Superior temporal gyrus (tissue), 1 donor: ENCODE measurements around the gene KIAA1755.

ENCODE experiments used
- DNase-seq: peaks from one replicate; pipeline ENCODE4 v3.0.0-alpha.2; 2016; ENCODE audit errors: extremely low spot score

Gene KIAA1755

DNA sequence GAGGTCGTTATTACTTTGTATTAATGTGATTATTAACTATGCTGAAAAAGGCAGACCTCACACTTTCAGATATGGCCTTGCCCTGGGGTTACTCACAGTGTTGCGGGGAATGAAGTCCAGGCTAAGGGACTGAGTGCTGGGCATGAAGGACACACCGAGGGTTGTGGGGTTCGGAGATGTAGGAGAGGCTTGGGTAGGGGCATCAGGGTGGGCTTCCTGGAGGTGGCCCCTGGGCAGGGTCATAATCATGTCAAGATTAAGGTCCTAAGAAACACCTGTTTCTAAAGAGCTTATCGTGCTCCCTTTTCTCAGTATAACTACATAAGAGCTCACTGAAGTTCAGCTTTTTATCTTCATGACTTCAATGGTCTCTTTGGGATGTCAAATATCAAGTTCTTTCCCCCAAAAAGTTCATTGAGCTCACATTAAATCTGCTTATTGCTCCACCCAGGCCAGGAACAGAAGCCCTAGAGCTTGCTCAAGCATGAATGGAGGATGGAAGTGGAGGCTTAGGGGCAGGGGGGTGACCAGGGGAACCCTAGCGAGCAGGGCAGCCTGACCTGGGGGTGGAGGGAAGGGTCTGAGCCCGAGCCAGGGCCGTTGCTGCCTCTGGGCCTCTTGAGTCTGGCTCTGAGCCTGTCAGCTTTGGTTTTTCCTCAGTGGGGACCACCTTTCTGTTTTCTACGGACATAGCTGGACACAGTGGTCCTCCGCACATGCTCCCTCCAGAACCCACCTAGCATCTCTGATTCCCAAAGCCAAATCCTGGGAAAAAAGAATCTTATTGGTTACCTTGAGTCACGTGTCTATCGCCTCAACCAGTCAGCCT, 58.2 kb downstream of the KIAA1755 start:
- no peak for DNase-seq

DNA sequence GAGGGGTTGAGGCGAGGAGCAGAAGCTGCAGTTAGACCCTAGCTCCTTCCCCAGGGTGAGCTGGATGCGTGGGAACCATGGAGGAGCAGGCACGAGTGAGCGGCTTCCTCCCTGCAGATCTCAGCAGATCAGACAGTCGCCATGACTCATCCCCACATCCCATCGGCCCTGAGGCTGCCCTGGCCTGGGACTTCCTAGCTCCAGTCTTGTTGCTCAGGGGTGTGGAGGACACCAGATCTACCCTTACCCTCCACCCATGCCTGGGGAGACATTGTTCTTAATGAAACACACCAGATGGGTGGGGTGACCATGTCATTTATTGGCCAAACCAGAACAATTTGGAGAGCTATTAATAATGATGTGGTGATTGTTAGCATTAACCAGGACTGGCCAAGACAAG, 59.2 kb downstream of the KIAA1755 start:
- DNase-seq: no peak

DNA sequence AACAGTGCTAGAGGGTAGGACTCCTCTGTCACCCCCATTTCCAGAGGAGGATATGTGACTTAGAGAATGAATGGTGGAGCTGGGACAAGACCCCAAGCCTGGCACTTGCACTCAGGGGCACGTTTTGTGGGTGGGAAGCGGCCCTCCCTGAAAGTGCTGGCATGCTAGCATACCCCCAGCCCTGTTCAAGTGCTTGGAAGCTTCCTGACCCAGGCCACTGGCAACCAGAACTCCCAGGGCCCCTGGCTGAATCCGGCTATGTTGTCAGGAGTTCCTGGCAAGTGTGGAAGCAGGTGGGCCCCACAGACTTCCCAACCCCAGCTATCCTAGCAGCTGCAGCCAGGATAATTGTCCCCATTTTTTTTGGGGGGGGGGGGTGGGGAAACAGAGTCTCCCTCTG, 59.9 kb downstream of the KIAA1755 start:
- DNase-seq: no peak

DNA sequence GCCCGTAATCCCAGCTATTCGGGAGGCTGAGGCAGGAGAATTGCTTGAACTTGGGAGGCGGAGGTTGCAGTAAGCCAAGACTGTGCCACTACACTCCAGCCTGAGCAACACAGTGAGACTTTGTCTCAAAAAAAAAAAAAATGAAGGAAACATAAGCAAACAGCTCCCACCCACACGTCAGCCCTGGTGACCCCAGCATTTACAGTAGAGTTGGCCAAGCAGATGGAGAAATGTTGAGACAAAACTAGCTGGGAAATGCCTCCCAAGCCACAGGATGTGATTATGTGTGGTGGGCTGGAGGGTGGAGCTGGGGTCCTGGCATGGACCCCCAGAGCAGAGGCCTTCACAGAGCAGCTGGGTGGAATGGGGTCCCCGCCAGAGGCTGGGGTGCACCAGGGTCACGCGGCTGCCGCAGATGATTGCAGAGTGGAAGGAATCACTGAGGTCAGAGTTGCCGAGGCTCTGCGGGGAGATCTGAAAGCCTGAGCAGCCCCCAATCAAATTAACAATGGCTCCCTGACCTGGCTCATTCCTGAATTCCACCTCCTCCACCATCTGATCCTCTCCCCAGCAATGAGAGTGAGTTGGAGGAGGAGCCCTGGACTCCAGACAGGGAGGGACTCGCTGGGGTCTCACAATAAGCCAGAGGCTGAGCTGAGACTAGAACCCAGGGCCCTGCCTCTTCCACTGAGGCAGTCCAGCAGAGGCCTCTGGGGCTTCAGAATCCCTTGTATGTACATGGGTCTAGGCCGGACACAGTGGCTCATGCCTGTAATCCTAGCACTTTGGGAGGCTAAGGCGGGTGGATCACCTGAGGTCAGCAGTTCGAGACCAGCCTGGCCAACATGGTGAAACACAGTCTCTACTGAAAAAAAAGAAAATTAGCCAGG, 60.8 kb downstream of the KIAA1755 start:
- DNase-seq: no peak

DNA sequence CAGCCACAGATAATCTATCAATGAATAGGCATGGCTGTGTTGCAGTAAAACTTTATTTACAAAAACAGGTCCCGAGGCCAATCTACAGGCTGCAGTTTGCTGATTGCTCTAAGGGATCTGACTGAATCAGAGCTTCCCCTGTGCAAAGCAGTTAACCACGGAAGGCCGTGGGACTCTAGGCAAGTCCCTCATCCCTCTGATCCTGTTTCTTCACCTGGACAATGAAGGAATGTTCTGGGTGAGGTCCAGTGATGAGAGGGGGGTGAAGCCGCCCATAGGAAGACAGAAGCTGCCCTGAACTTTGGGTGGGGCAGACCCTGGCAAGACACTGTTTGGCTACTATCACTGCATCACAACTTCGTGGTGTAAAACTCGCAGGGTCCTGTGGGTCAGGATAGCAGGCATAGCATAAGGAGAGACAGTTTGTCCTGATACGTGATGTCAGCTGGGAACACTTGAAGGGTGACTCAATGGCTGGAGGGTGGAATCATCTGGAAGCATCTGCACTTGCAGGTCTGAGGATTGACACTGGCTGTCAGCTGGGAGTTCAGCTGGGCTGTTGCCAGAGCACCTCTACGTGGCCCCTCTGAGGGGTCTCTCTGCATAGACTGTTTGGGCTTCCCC, 62.2 kb downstream of the KIAA1755 start:
- no peak for DNase-seq

DNA sequence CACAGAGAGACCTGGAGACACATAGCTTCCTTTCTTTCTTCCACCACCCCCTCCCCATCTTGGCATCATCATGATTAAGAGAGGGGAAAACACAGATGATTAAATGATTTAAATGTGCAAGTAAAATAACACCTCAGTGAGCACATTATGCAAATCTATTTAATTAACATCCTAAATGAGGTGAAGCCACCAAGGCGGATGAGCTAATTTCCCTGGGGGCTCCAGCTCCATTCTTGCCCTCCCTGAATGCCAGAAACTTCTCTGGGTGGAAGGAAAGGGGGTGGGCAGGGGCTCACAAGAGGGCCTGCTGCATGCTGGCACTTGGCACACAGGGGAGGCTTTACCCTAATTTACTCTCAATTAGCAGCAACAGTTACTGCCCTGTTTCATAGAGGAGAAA, 62.9 kb downstream of the KIAA1755 start:
- DNase-seq: no peak

DNA sequence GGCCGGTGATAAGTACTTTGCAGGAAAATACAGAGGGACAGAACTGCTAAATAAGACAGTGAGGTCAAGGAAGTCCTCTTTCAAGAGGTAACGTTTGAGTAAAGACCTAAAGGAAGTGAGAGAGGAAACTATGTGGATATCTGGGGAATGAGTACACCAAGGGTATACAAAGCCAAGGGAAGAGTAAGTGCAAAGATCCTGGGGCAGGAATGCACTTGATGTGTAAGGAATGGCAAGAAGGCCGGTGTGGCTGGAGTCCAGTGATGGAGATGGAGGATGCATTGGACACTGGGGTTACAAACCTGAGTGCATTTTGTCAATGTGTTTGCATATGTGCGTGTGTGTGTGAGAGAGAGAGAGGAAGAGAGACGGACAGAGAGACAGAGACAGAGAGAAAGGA, 63.3 kb downstream of the KIAA1755 start:
- no peak for DNase-seq

DNA sequence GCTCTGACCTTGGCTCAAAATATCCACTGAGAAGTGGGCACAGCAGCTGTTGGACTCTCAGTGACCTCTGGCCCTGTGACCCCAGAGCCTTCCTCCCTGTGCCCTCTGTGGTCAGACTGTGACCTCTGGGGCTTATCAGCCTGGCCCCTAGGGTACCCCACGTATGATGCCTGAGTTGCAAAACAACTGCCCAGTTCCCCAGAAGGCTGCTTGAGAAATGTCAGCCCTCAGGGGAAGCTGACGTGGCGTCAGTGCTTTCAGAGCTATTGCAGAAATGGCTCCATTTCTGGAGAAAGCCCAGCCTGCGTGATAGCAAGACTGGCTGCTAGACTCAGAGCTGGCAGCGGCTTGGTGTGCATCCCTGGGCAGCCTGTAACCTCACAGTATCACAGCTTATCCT, 63.9 kb downstream of the KIAA1755 start:
- no peak for DNase-seq

DNA sequence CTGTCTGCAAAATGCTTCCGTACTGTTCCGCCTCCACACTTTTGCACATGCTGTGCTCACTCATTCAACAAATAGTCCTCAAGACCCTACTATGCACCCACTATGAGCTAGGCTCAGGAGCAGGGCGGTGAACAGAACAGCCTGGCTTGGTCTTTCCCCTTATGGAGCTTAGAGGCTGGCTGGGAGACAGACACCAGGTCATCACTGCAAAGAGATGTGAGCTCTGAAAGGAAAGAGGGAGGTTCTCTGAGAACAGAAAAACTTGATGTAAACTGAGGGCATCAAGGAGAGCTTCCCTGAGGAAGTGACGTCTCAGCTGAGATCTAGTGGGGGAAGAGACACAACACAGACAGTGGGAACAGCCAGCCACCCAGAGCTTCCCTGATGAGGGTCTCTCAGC, 64.5 kb downstream of the KIAA1755 start:
- DNase-seq: no peak

DNA sequence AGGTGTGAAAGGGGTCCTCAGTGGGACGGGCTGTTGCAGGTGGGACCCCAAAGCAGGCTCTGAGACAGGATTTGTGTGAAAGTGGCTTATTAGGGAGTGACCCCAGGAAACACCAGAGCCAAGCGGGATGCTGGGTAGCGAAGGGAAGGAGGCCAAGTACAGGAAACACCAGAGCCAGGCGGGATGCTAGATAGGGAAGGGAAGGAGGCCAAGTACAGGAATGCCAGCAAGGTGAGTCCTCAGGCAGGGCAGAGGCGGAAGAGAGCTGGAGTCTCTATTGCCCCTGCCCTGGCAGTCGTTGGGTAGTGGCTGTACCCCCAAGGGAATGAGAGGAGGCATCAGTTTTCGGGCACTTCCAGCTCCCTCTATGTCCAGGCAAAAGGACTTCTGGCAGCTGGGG, 65.0 kb downstream of the KIAA1755 start:
- no peak for DNase-seq

DNA sequence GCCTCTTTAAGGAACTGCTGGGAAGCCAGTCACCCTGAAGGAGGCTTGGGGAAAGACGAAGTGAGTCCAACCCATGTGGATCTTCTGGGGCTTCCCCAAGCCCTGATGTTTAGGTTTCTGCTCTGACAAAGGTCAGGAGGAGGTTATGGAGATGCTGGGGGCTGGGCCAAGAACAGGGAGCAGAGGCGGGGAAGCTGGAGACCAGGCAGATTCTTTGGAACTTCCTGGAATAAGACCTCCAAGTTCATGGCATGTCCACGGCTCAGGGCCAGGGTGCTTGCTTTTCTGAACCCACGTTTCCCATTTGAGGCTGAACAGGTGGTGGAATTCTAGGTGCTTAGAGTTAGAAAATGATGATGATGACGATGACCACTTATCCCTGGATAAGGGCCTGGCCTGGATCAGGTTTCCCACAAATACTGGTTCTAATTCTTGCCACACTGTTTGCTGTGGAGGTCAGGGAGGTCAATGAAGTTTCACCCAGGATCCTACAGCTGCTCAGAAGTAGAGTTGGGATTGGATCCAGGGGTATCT, 65.5 kb downstream of the KIAA1755 start:
- no peak for DNase-seq

DNA sequence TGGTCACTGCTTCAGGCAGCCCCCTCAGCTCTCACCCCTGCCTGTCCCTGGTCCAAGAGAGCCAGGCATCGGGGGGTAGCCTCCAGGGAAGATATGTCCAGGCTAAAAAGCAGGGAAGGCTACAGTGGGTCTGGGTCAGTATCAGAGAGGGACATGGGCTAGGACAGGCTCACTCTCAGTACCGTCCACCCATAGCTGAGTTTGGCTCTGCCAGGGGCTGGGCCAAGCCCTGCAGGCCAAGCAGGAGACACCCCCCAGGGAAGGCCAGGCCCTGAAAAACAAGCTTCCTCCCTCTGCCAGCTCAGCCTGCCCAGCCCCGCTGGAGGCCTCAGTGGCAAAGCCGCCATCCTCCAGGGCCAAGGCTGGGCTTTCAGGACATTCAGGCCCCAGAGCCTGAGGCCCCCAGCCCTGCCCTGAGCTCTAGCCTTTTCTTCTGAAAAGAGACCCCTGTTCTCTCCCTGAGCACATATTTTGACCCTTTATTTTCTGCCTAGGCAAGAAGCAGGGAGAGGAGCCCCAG, 66.9 kb downstream of the KIAA1755 start:
- no peak for DNase-seq

DNA sequence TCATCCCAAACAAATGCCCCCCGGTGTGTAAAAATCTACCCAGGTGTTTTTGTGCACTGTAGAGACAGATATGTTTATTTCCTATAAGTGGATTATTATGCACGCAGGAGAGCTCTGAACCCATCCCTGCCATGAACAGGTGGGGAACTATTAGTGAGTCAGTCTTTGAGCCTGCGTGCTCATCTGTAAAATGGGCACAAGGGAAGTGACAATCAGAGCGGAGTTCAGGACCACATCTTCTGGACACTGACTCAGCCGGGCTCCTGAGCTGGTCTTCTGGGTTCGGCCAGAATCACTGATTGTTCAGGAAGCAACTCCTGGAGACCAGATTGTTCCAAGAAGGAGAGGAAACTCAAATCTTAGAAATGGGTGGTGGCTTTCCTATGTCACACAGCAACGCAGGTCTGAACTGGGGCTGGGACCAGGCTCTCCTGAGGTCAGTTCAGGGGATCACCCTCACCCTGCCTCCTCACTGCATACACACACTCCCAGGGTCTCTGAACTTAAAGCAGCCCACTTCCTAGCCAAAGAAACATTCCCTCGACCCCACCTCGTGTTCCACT, 68.1 kb downstream of the KIAA1755 start:
- DNase-seq: no peak

DNA sequence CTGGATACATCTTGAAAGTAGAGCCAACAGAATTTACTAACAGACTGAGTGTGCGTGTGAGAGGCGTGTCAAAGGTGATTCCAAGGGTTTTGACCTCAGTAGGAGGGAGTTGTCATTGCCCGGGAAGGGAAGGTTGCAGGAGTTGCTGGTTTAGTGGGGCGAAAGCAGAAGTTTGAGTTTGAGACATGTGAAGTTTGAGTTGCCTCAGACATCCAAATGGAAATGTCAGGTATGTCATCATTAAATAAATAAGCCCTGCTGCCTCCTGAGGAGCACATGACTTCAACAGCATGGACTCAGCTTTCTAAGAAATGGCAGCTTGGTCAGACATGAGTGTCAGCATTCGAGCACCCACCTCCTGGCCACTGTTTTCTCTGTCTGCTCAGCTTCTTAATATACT, 68.9 kb downstream of the KIAA1755 start:
- no peak for DNase-seq

DNA sequence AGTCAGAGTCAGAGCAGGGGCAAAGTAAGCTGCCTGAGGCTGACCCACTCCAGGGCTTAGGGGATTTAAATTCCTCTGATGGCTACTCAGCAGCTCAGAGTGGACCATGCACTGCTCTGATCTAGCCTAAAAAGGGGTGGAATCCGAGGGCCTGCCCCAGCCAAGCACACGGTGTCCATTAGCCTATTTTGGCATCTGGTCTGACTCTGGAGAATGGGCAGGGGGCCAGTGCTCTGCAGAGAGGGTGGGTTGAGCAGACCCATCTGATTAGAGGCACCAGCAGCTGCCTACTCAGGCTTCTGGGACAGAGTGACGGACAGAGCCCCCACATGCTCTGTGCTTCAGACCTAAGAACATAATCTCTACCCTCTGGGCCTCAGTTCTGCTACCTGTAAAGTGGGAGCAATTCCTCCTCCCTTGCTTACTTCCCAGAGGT, 69.6 kb downstream of the KIAA1755 start:
- DNase-seq: no peak

DNA sequence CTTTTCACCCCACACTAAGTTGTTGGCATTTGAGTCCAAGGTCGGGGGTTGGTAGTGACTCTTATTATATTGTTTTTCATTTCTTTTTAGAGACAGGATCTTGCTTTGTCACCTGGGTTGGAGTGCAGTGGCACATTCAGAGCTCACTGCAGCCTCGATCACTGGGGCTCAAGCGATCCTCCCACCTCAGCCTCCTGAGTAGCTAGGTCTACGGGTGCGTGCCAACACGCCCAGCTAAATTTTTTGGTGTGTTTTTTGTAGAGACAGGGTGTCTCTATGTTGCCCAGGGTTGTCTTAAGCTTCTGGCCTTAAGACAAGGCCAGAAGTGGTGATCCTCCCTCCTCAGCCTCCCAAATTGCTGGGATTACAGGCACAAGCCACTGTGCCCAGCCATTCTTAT, 70.4 kb downstream of the KIAA1755 start:
- no peak for DNase-seq

DNA sequence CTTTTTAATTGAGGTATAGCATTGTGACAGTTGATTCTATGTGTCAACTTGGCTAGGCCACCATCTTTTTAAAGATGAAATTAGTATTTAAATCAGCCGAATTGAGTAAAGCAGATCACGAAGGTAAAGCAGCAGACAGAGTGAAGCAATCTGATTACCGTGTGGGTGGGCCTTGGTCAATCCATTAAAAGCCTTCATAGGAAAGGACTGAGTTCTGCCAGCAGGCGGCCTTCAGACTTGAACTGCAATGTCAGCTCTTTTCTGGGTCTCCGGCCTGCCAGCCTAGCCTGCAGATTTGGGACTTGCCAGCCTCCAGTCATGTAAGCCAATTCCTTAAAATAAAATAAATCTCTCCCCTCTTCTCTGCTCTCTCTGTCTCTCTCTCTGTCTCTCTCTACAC, 73.0 kb downstream of the KIAA1755 start:
- no peak for DNase-seq

DNA sequence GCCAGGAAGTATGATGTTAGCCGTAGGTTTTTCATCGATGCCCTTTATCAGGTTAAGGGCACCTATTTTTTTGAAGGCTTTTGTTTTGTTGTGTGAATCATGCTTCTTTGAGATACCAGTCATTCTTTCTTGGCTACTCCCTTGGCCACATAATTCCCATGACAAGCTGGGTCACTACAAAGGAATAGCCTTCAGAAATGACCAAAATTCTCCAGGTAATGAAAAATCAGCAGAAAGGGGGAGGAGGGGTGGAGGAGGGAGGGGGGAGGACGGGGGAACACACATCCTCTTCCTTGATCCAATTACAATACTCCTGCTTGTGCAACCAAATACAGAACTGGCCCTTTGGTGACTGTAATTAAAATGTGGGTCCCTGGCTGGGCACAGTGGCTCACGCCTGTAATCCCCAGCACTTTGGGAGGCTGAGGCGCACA, 73.7 kb downstream of the KIAA1755 start:
- DNase-seq: no peak

DNA sequence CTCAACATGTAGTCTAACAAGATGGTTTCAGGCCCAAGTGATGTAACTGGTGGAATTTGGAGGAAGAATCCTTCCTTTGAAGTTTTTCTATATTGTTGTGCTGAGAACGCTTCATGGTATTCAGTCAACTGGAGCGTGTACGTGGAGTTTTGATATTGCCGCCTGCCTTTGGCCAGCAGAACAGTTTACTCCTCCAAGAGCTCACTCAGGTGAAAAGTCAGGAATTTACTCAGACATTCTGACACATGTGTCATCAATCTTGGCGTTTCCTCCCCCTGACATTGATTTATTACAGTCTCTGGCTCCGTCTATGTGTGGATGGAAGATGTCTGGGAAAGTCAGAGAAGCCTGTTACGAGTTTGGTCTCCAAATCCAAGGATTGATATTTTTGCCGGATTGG, 76.4 kb downstream of the KIAA1755 start:
- DNase-seq: no peak

DNA sequence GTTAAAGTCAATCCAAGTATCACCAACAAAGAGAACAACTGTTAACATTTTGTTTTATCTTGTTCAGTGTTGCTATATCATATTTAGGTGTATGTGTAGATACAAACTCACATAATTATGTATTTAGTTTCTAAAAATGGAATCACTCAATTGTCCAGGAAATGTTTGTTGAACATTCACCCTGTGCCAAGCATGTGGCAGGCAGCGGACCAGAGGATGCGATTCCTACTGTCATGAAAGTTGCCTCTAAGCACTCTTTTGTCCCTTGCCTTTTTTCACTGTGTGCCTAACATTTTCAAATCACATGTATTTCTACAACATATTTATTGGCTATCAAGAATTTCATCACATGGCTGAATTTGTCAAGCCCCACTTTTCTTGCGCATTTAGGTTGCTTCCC, 78.6 kb downstream of the KIAA1755 start:
- no peak for DNase-seq

DNA sequence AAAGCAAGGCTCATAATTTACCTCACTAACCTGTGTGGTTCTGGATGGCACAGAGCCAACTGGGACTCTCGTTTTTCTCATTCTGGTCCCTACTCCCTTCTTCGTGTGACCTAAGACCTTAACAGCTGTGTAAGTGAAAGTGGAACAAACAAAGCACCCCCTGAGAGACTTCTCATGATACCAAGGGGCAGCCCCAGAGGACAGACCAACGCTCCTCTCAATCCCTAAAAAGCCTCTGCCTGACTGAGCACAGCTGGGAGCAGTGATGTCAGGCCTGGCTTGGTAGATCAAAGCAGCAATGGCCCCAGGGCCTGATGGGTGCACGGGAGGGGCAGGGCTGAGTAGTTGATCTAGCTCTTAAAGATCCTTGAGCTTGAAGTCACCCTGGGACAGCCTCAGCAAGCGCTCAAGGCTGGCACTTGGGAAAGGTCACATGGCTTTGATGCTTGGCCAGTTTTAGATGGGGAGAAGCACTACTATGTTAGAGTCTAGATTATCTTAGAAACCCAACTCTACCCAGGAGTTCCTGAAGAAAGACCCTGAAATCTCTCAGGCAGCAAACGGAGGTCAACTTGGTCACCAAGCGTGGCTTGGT, 79.2 kb downstream of the KIAA1755 start:
- DNase-seq: no peak
